Mucosa of descending colon (tissue), 3 donors: ENCODE measurements around the gene PRXL2B. TPM values are rescaled to one million over a fixed set of nuclear protein-coding genes. Genes with fewer than 3 reads are reported as not detected.

Experiments used
- ATAC-seq: fragments of 200-7000 bp; cut with Tn5 transposase; one replicate; pipeline ENCODE4 v1.9.1; 2020; ENCODE audit warnings: mild to moderate bottlenecking, moderate library complexity
- DNase-seq, 3 donors: peaks; one replicate each; pipeline ENCODE4 v3.0.0-alpha.2; 2020
- H3K36me3 ChIP-seq: fragments of 200-600 bp; one replicate; pipeline ENCODE4 v1.8.0; 2021; ENCODE audit warnings: low read depth, mild to moderate bottlenecking
- H3K4me1 ChIP-seq: fragments of 200-600 bp; one replicate; pipeline ENCODE4 v1.8.0; 2021; ENCODE audit warnings: low read depth, mild to moderate bottlenecking
- H3K4me3 ChIP-seq: fragments of 200-600 bp; one replicate; pipeline ENCODE4 v1.8.0; 2021; ENCODE audit warnings: mild to moderate bottlenecking
- H3K9me3 ChIP-seq: fragments of 200-600 bp; one replicate; pipeline ENCODE4 v1.8.0; 2021; ENCODE audit warnings: mild to moderate bottlenecking
- CTCF ChIP-seq: fragments of 200-600 bp; IDR thresholded peaks from one replicate; pipeline ENCODE4 v1.8.0; 2022; ENCODE audit warnings: antibody characterized with exemption, mild to moderate bottlenecking
- intact Hi-C, 2 donors: fragments of 100-400 bp; cut with DNase I in 1 of 2; cut with micrococcal nuclease in 1 of 2; formaldehyde crosslinking; loops; one replicate each; pipeline versions ENCODE4 v1.11.0 to v1.11.1; 2022; cut with DNase I, micrococcal nuclease
- total RNA-seq, 3 donors: library from RNA; stranded (reverse); fragmentation: NEBNext Ultra II Directional in 2 of 3; extraction: Animal tissue kit (Norgen Biotek cat#: 25700) in 2 of 3; gene quantifications; one replicate each; pipeline versions ENCODE4 v1.2.1 to v1.2.4, GENCODE V29; 2021 to 2023
- donor health status: DM: no; HTN: no; CAD: no; lungs with moderate emphysema.
- donor health status: DM: no; HTN: no; CAD: no.
- donor health status: DM: no; HTN: yes; CAD: no.

The PRXL2B gene
- total RNA-seq, 3 donors from 2014 or later, result 45.2 to 65.5 (median 48.3) TPM

DNA sequence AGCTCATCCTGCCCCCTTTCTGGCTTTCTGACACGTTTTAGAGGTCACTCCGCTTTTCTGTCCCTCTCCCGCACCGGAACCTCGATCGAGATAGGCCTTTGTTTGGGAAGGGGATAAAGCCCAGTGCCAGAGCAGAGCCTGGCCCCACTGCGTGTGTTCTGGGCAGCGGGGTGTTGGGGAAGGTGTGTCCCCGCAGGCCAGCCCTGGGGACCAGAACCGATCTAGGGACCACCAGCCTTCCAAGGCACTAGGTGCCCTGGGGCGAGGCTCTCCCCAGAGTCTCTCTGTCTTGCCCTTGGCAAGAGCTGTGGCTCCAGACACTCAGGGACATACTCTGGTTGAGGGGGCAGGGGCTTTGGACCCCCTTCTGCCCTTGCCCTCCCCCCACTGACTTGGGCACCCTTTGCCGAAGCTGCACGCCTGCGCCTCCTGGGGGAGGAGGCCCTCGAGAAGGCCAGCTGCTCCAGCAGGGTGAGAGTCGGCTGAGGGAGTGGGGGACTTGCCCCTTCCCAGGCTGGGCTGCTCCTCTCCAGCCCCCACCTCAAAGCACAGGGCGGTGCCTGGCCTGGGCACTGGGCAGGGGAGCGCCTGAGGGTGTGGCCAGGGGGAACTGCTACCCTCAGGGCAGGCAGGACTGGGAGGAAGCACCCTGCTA, 16.4 kb downstream of the PRXL2B start:
- H3K9me3 ChIP-seq, result no peaks in the 10 kb centered on the region
- intact Hi-C loops, result no loop called here
- H3K36me3 ChIP-seq, result no peaks in the 10 kb centered on the region
- H3K4me3 ChIP-seq, result no peak overlapping the region
- DNase-seq (peak in 1 of 3 donors; percentile 41), ATAC-seq (no peak)
- no peaks in the 10 kb centered on the region for H3K4me1 ChIP-seq
- no peak for TF ChIP-seq CTCF

GRCh38 chr1:2603521-2604155, 17.1 kb downstream of the PRXL2B start:
- intact Hi-C loops, result no loop called here
- H3K9me3 ChIP-seq, result no peaks in the 10 kb centered on the region
- no peak for DNase-seq
- H3K4me1 ChIP-seq, result no peaks in the 10 kb centered on the region
- no peaks in the 10 kb centered on the region for H3K36me3 ChIP-seq
- TF ChIP-seq CTCF, result no peak
- no peak for ATAC-seq
- no peak overlapping the region for H3K4me3 ChIP-seq

- no peak for TF ChIP-seq CTCF
- H3K36me3 ChIP-seq, result no peaks in the 10 kb centered on the region
- no peaks in the 10 kb centered on the region for H3K4me1 ChIP-seq
- H3K9me3 ChIP-seq, result no peaks in the 10 kb centered on the region
- no peak overlapping the region for H3K4me3 ChIP-seq
- intact Hi-C loops, result no loop called here
- ATAC-seq (no peak), DNase-seq (no peak)
Observed at GRCh38 chr1:2604156-2604843, 17.7 kb downstream of the PRXL2B start.

- no peak for TF ChIP-seq CTCF
- ATAC-seq (no peak), DNase-seq (no peak)
- Histone ChIP-seq H3K9me3 (no peaks in the 10 kb centered on the region), H3K36me3 (no peaks in the 10 kb centered on the region), H3K4me1 (no peaks in the 10 kb centered on the region), H3K4me3 (no peak overlapping the region)
- intact Hi-C loops, result no loop called here
Observed at GRCh38 chr1:2604844-2605508, 18.4 kb downstream of the PRXL2B start.

GRCh38 chr1:2605509-2606395, 19.2 kb downstream of the PRXL2B start:
- ATAC-seq (no peak), DNase-seq (no peak)
- Histone ChIP-seq H3K4me3 (no peak overlapping the region), H3K36me3 (no peaks in the 10 kb centered on the region), H3K4me1 (no peaks in the 10 kb centered on the region), H3K9me3 (no peaks in the 10 kb centered on the region)
- no peak for TF ChIP-seq CTCF
- intact Hi-C loops, result no loop called here
